ENCODE results near the gene METRNL.

METRNL gene

GRCh38 chr17:83067071-83067717 is 12.2 kb upstream of the METRNL start:
- no peak for DNase-seq (ENCODE audit: insufficient read length, low spot score)

GRCh38 chr17:83067718-83068261 is 11.6 kb upstream of the METRNL start:
- DNase-seq (ENCODE audit: insufficient read length, low spot score) (no peak), FAIRE-seq (no peak)
- no peak for TF ChIP-seq POLR2A (IDR thresholded peaks at IDR 0.05; ENCODE audit: low read depth, low read length)

More at GRCh38 chr17:83067071-83067717, 12.2 kb upstream of the METRNL start:
- no peak for FAIRE-seq
- no peak for TF ChIP-seq POLR2A (IDR thresholded peaks at IDR 0.05; ENCODE audit: low read depth, low read length)

DNA sequence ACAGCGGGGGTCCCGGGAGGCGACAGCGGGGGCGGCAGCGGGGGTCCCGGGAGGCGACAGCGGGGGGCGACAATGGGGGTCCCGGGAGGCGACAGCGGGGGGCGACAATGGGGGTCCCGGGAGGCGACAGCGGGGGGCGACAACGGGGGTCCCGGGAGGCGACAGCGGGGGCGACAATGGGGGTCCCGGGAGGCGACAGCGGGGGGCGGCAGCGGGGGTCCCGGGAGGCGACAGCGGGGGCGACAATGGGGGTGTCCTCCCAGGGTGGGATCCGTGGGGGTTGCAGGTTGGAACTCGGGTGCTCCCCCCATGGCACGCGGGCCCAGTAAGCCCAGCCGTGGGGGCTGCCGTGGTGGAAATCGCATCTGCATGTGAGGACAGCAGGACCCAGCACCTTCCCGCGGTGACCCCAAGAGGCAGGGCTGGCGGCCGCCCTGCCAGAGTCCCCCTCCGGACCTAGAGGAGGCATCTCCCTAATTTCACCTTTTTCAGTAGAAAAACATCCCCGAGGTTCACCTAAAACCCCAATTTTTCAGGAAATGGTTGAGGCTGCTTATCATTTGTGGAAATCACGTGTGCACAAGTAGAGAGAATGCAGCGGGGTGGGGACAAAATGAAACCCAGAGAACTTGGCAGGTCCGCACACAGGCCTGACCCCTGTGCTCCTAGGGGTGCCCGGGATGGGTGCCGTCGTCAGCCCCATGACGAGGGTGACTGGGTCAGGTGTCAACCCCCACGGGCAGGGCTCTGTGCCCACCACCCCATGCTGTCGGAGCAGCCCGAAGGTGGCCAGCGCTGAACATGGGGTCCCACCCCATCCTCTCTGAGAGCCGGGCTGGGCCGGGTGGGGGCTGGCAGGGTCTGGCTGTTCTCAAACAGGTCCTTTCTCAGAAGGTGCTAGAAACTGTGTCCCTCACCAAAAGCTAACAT is 10.5 kb upstream of the METRNL start:
- no peak for FAIRE-seq
- TF ChIP-seq POLR2A (IDR thresholded peaks at IDR 0.05; ENCODE audit: low read depth, low read length) = no peak
- DNase-seq (ENCODE audit: insufficient read length, low spot score) = no peak

DNA sequence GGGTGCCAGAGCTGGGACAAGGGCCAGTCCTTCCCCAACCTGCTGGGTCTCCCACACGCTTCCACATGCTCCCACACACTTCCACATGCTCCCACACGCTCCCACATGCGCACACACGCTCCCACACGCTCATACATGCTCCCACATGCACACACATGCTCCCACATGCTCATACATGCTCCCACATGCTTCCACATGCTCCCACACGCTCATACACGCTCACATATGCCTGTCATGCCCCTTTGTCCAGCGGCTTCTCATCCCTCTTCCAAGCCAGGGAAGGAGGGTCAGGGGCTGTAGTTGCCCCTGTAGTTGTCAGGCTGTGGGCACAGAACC is 9.9 kb upstream of the METRNL start:
- no peak for FAIRE-seq
- no peak for DNase-seq (ENCODE audit: insufficient read length, low spot score)

DNA sequence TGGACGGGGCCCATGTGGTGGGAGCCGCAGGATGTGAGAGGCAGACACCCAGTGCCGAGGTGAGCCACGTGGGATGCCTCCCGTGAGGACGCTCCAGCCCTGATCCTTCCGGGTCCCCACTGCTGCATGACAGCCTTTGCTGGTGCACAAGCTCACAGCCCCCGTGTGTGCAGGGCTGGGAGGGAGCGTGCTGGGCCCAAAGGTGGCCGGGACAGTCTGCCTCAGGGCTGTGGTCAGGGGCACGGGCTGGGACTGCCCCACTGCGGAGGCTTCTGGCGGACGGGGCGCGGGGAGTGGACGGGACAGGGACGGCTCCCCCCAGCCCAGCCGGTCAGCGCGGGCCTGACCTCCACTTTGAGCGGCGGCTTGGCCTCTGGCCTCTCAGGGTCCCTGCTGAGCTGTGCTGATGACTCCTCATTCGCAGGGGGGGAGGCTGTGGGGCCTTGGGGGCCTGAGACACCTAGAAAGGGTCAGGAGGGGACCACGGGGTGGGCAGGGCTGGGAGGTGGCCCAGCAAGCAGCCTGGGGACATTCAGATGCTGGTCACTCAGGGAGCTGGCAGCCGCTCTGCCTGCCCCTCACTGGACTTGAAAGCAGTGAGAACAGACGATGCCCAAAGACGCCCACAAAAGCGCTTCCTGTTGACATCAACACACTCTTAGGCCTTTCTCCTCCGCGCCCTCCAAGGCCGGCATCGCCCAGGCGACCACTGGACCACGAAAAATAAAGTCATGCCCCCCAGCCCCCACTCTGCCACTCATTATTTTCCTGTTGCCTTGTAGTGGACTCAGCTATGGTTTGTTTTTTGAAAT is 9.3 kb upstream of the METRNL start:
- TF ChIP-seq POLR2A (IDR thresholded peaks at IDR 0.05; ENCODE audit: low read depth, low read length) = no peak
- DNase-seq (ENCODE audit: insufficient read length, low spot score) = no peak

More for the DNA sequence above, 9.9 kb upstream of the METRNL start:
- no peak for TF ChIP-seq POLR2A (IDR thresholded peaks at IDR 0.05; ENCODE audit: low read depth, low read length)

DNA sequence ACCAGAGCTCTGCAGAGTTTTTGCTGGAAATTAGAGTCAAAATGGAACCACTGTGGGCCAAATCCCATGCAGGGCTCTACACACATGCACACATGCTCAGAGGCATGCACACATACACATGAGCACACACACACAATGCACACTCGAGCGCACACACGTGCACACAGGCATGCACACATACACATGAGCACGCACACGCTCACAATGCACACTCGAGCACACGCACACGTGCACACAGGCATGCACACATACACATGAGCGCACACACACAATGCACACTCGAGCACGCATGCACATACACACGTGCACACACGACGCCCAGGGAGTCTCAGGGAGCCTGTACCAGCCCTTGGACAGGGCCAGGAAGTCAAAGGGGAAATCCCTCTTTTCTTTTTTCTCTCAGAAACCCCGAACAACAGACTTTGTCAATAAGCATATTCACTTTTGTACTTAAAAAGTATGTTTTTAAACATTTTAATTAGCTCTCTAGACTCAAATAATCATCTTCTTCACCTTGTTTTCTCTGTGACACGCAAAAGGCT is 8.5 kb upstream of the METRNL start:
- DNase-seq (ENCODE audit: insufficient read length, low spot score) = no peak
- TF ChIP-seq POLR2A (IDR thresholded peaks at IDR 0.05; ENCODE audit: low read depth, low read length) = no peak
- FAIRE-seq = no peak

More for the DNA sequence above, 9.3 kb upstream of the METRNL start:
- FAIRE-seq = no peak

GRCh38 chr17:83071365-83071764 is 8.0 kb upstream of the METRNL start:
- DNase-seq (ENCODE audit: insufficient read length, low spot score) (no peak), FAIRE-seq (no peak)
- no peak for TF ChIP-seq POLR2A (IDR thresholded peaks at IDR 0.05; ENCODE audit: low read depth, low read length)

GRCh38 chr17:83071966-83072562 is 7.3 kb upstream of the METRNL start:
- no peak; the same call in 1 of the 2 replicates for TF ChIP-seq POLR2A (IDR thresholded peaks at IDR 0.05; ENCODE audit: low read depth, low read length)
- DNase-seq (ENCODE audit: insufficient read length, low spot score) (no peak), FAIRE-seq (no peak)

DNA sequence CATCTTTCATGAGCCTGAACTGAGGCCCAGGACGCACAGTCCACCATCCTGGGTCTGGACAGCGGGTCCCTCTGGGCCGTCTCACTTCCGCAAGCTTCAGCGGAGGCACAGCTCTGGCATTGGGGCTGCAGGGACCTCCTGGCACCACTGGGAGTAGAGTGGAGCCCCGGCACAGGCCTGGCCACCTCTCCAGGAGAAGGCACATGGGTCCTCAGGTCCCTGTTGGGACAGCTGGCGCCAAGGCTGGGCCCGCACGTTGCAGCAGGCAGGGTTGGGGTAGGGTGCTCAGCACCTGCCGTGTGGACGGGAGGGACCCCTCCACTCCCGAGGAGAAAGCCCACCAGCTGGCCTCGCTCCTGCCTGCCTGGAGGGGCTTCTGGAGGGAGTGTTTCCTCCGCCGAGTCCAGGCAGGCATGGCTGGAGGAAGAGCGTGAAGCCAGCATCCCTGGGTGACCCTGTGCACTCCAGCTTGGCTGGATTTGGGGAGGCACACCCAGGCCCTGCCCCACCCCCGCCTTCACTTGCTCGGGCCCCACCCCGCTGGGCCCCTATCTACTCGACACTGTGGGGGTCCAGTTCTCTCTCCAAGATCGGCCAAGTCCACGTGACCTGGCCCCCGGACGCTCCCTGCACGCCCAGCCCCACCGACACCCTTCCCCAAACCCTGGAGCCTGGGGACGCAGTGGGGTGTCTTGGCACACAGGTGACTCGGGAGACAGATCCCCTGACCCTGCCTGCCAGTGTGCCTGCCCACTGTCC is 6.6 kb upstream of the METRNL start:
- FAIRE-seq (no peak), DNase-seq (ENCODE audit: insufficient read length, low spot score) (no peak)
- no peak for TF ChIP-seq POLR2A (IDR thresholded peaks at IDR 0.05; ENCODE audit: low read depth, low read length)

- FAIRE-seq (no peak), DNase-seq (ENCODE audit: insufficient read length, low spot score) (peak; percentile 99)
- peak; percentile 17; the same call in 1 of the 2 replicates for TF ChIP-seq POLR2A (IDR thresholded peaks at IDR 0.05; ENCODE audit: low read depth, low read length)
Measured at GRCh38 chr17:83073389-83074063, 5.9 kb upstream of the METRNL start.

DNA sequence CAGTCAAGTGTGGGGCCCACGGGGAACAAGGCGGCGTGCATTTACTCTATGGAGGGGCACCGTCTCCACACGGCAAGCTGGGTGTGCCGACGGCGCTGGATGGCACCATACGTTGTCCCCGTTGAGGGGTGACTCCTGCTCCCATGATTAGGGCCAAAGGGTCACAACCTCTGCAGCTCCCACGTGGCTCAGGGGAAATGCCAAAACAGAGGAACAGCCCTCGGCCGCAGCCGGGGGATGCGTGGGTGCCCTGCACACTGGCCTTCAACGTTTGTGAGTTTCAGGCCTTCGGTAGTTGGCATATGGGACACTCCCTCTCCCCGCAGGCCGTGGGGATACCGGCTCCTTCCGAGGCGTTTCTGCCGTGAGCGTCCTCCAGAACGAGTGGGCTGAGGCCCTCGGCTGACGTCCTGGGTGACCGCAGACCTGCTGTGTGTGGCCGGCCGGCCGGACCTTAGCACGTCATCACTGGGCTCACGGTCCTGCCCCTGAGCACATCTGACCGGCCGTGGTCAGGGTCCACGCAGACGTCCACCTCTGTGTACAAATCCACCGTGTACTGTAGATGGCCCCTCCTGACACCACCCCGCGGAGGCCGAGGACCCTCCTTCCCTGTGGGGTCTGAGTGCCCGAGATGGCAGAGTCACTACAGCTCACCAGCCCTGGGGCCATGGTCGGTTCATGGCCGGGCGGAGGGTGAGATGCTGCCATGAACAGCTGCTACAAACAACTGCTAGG is 4.8 kb upstream of the METRNL start:
- DNase-seq (ENCODE audit: insufficient read length, low spot score) = no peak
- no peak for TF ChIP-seq POLR2A (IDR thresholded peaks at IDR 0.05; ENCODE audit: low read depth, low read length)
- FAIRE-seq = no peak

All from H54 (cell line).